ENCODE data around the gene DHTKD1. TPM values are rescaled to one million over a fixed set of nuclear protein-coding genes. Genes with fewer than 3 reads are reported as not detected.

DHTKD1 gene
- total RNA-seq, 4 donors from 2014 or later = 21.8 to 26.2 (median 22.2) TPM

- no peak for TF ChIP-seq CTCF (IDR thresholded peaks at IDR 0.05; ENCODE audit: low read depth)
Measured at GRCh38 chr10:12031404-12031803, 37.4 kb upstream of the DHTKD1 start.

- TF ChIP-seq CTCF (IDR thresholded peaks at IDR 0.05; ENCODE audit: low read depth) = no peak
Measured at GRCh38 chr10:12036073-12036655, 32.6 kb upstream of the DHTKD1 start.

GRCh38 chr10:12041766-12042408 lies 26.9 kb upstream of the DHTKD1 start:
- TF ChIP-seq CTCF (IDR thresholded peaks at IDR 0.05; ENCODE audit: low read depth) = no peak

GRCh38 chr10:12042409-12042796 lies 26.4 kb upstream of the DHTKD1 start:
- TF ChIP-seq CTCF (IDR thresholded peaks at IDR 0.05; ENCODE audit: low read depth) = no peak

GRCh38 chr10:12042797-12043651 lies 25.7 kb upstream of the DHTKD1 start, which contains the start of gene UPF2:
Gene UPF2 (minus strand): TSS chr10:12042809. CDS start chr10:12035423, 7,386 bp downstream.
- no peak for TF ChIP-seq CTCF (IDR thresholded peaks at IDR 0.05; ENCODE audit: low read depth)

- no peak for TF ChIP-seq CTCF (IDR thresholded peaks at IDR 0.05; ENCODE audit: low read depth)
Measured at GRCh38 chr10:12045596-12045995, 23.2 kb upstream of the DHTKD1 start.

GRCh38 chr10:12048547-12048946 lies 20.2 kb upstream of the DHTKD1 start:
- no peak for TF ChIP-seq CTCF (IDR thresholded peaks at IDR 0.05; ENCODE audit: low read depth)

Measured in subcutaneous adipose tissue (tissue), 4 donors.